ENCODE data around the gene BCL2L12.

DNA sequence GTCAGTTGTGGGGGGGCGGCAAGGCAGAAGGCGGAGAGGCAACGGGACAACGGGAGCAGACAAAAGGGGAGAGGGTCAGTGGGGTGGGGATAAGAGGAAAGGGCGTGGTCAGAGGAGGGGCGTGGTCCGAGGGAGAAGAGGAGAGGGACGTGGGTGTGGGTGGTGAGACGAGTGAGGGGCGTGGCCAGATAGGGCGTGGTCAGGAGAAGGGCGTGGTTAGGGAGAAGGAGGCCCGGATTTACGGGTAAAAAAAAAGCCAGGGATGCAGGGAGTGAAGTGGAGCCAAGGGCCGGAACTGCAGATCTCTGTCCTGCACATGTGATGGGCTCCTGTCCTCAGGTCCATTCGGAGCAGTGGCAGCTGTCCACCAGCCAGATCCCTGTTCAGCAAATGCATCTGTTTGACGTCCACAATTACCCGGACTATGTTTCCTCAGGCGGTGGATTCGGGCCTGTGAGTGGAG, 46.7 kb downstream of the BCL2L12 start:
- TF ChIP-seq, protein P1, sequence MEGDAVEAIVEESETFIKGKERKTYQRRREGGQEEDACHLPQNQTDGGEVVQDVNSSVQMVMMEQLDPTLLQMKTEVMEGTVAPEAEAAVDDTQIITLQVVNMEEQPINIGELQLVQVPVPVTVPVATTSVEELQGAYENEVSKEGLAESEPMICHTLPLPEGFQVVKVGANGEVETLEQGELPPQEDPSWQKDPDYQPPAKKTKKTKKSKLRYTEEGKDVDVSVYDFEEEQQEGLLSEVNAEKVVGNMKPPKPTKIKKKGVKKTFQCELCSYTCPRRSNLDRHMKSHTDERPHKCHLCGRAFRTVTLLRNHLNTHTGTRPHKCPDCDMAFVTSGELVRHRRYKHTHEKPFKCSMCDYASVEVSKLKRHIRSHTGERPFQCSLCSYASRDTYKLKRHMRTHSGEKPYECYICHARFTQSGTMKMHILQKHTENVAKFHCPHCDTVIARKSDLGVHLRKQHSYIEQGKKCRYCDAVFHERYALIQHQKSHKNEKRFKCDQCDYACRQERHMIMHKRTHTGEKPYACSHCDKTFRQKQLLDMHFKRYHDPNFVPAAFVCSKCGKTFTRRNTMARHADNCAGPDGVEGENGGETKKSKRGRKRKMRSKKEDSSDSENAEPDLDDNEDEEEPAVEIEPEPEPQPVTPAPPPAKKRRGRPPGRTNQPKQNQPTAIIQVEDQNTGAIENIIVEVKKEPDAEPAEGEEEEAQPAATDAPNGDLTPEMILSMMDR (IDR thresholded peaks at IDR 0.05) = no peak
- no peak for TF ChIP-seq POLR2A (IDR thresholded peaks at IDR 0.05)

Data from esophagus squamous epithelium (tissue), 4 donors.